GM21390 (cell line): Measurements from ENCODE around the gene RWDD1.

Source experiments
- ATAC-seq: cut with Tn5 transposase; IDR thresholded peaks from one replicate; pipeline ENCODE4 v1.9.1; 2021; ENCODE audit not compliant: unreplicated experiment

RWDD1 gene

GRCh38 chr6:116570856-116571682, at the start of gene RWDD1:
Gene RWDD1 (plus strand): TSS chr6:116571504. CDS start chr6:116571583, 79 bp downstream.
- ATAC-seq, result peak; percentile 96

GRCh38 chr6:116522896-116523295, 48.4 kb upstream of the RWDD1 start:
- no peak for ATAC-seq

GRCh38 chr6:116524236-116524635, 47.1 kb upstream of the RWDD1 start:
- no peak for ATAC-seq

- ATAC-seq, result no peak
Measured at GRCh38 chr6:116528133-116528532, 43.2 kb upstream of the RWDD1 start.

- no peak for ATAC-seq
Measured at GRCh38 chr6:116528780-116529179, 42.5 kb upstream of the RWDD1 start.

GRCh38 chr6:116529466-116530290, 41.6 kb upstream of the RWDD1 start:
- no peak for ATAC-seq

- ATAC-seq, result no peak
Measured at GRCh38 chr6:116530436-116530835, 40.9 kb upstream of the RWDD1 start.

GRCh38 chr6:116531675-116532570, 39.4 kb upstream of the RWDD1 start:
- peak; percentile 63 for ATAC-seq

GRCh38 chr6:116533233-116533957, 37.9 kb upstream of the RWDD1 start:
- no peak for ATAC-seq

- ATAC-seq, result no peak
Measured at GRCh38 chr6:116535109-116535508, 36.2 kb upstream of the RWDD1 start.

- peak; percentile 66 for ATAC-seq
Measured at GRCh38 chr6:116536216-116536621, 35.1 kb upstream of the RWDD1 start.

GRCh38 chr6:116542426-116542825, 28.9 kb upstream of the RWDD1 start:
- no peak for ATAC-seq

- ATAC-seq, result no peak
Measured at GRCh38 chr6:116543149-116543548, 28.2 kb upstream of the RWDD1 start.

GRCh38 chr6:116545651-116546050, 25.7 kb upstream of the RWDD1 start, which contains the start of gene TRAPPC3L:
Gene TRAPPC3L (minus strand): TSS chr6:116545684. CDS start chr6:116545514, 170 bp downstream.
- no peak for ATAC-seq

- no peak for ATAC-seq
Measured at GRCh38 chr6:116547358-116547757, 23.9 kb upstream of the RWDD1 start.

- ATAC-seq, result no peak
Measured at GRCh38 chr6:116550796-116551195, 20.5 kb upstream of the RWDD1 start.

GRCh38 chr6:116553451-116553850, 17.9 kb upstream of the RWDD1 start, which contains the start of gene CALHM4:
Gene CALHM4 (plus strand): TSS chr6:116553751. CDS start chr6:116553794, 43 bp downstream.
- ATAC-seq, result no peak

GRCh38 chr6:116556065-116556464, 15.2 kb upstream of the RWDD1 start:
- no peak for ATAC-seq

- ATAC-seq, result no peak
Measured at GRCh38 chr6:116556814-116557415, 14.4 kb upstream of the RWDD1 start.

GRCh38 chr6:116557893-116558292, 13.4 kb upstream of the RWDD1 start:
- no peak for ATAC-seq
